AG09319 (cell line): ENCODE results near the gene TMEM237.
A peak's percentile ranks its signal among the peaks of the same experiment; 100 is the strongest.

Experiments used
- DNase-seq: peaks from one replicate; pipeline ENCODE4 v3.0.0-alpha.2; 2010; ENCODE audit warnings: low read depth; ENCODE audit errors: extremely low read depth
- TF ChIP-seq, protein P1 (sequence below): IDR thresholded peaks from 2 replicates; pipeline ENCODE4 v1.5.1; 2011; ENCODE audit warnings: low read depth, mild to moderate bottlenecking, inconsistent platforms, low read length, moderate library complexity

Gene TMEM237

DNA sequence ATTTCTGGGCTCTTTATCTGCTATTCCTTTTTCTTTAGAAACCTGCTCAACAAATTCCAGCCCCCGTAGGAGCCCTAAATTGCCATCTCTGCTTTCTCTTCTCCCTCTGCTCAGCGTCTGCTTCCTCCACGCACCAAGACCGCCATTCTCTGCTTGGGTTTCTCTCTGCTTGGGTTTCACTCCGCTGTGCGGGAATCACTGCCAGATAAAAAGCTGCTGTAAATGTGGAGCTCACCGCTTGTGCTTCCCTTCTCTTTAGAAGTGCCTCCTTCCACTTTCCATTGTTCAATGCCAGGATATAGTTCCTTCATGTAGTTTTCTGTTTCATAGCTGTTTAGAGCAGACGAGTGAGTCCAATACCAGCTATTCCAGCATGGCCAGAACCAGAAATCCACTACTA is 45.9 kb downstream of the TMEM237 start:
- TF ChIP-seq, protein P1, sequence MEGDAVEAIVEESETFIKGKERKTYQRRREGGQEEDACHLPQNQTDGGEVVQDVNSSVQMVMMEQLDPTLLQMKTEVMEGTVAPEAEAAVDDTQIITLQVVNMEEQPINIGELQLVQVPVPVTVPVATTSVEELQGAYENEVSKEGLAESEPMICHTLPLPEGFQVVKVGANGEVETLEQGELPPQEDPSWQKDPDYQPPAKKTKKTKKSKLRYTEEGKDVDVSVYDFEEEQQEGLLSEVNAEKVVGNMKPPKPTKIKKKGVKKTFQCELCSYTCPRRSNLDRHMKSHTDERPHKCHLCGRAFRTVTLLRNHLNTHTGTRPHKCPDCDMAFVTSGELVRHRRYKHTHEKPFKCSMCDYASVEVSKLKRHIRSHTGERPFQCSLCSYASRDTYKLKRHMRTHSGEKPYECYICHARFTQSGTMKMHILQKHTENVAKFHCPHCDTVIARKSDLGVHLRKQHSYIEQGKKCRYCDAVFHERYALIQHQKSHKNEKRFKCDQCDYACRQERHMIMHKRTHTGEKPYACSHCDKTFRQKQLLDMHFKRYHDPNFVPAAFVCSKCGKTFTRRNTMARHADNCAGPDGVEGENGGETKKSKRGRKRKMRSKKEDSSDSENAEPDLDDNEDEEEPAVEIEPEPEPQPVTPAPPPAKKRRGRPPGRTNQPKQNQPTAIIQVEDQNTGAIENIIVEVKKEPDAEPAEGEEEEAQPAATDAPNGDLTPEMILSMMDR: no peak

DNA sequence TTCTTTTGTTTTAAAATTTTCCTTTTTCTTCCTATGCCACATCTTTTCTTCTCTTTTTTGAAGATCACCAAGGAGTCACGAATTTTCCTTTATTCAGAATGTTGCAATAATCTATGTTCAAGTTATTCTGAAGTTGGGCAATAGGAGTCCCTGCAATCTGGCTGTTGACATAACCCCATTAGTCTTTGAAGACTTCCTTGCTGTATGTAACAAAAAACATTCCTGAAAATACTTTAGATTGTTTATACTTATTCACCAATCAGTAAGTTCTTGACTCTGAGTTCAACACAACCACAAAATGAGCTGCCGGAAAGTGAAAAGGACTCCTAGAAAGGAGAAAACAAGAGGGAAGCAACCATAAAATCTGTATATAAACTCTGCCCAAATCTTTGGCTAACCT is 62.8 kb downstream of the TMEM237 start:
- TF ChIP-seq, protein P1: no peak
- peak; percentile 61 for DNase-seq

More for the DNA sequence above, 45.9 kb downstream of the TMEM237 start:
- DNase-seq: no peak

DNA sequence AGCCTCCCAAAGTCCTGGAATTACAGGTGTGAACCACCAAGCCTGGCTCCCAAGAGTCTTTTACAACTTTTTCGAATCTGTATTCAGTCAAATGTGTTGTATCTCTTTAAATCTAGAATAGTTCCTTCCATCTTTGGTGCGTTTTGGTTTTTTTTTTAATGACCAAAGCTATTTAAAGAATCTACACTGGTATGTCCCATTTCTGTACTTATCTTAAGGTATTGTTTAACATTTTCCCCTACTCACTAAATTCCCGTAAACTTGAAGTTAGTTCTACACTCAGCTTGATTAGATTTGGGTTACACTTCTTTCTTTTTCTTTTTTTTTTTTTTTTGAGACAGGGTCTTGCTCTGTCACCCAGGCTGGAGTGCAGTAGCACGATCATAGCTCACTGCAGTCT is 63.8 kb downstream of the TMEM237 start:
- DNase-seq: no peak
- TF ChIP-seq, protein P1: no peak

DNA sequence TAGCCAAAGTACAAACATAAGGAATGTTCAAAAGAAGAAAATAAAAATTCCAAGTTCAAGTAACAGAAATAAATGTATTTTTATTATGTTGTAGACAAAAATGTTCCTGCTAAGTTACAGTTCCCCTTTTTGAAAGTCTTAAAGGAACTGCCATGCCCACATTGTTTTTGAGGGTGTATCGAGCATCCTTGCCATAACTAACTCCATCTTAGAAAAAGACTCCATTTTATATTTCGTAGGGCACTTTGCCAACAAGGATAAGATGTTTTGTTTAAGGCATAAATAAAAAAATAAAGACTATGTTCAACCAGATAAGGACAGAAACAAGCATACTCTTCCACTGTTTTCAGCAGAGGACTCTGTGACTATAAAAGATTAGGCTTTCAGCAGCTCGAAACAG is 67.3 kb downstream of the TMEM237 start:
- TF ChIP-seq, protein P1: no peak
- no peak for DNase-seq

DNA sequence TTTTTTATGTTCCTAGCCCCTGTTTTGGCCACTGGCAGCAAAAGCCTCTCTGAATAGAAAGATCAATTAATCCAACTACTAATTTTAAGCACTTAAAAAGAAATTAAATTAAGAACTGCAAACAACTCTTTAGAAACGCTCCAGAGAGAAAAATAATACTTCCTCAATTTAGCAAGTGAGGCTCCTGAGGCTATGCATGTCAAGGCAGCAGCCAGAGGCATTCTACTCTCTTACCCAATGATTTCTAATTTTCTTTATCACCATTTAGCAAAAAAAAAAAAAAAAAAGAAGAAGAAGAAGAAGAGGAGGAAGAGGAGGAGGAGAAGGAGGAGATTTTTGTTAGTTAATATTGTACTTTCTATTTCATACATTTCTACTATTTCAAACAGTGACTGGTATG is 68.5 kb downstream of the TMEM237 start:
- DNase-seq: no peak
- TF ChIP-seq, protein P1: no peak

DNA sequence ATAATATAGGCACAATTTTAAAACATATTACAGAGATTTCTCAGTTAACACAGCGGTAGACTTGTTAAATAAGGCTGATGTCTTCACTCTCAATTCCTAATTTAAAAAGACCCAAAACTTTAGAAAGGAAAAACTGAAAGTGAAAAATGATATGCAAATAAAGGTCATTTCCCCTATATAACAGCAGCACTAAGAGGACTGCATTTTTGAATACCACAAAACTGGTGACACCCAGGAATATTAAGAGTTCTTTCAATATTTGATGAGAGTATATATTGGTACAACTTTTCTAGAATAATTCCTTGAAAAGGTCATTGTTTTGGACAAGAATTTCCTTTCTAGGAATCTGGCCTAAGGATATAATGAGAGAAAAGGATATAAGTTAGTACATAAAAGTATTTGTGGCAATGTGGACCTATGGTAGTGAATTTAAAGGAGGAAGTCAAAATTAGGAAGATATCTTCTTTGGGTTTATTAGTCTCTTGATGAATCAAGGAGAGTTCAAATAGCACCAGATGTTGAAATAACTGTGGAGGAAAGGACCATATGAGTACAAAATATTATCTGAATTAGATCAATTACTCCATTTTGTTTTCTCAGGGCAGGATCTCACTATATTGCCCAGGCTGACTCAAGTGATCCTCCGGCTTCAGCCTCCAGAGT is 70.3 kb downstream of the TMEM237 start:
- no peak for DNase-seq
- TF ChIP-seq, protein P1: no peak
